ENCODE data around the gene GPS1.
"Not testable (repeated sequence)": the region's sequence is repeated elsewhere in the genome, so short reads cannot be mapped to it uniquely, and the experiment has no call there.

GPS1 gene

GRCh38 chr17:82029990-82030469 lies 21.7 kb upstream of the GPS1 start:
- no peak for DNase-seq

- DNase-seq = peak; percentile 60
These were observed 21.0 kb upstream of the GPS1 start for GRCh38 chr17:82030470-82031302.

- no peak for DNase-seq
These were observed 20.3 kb upstream of the GPS1 start, which contains the start of gene RAC3 for GRCh38 chr17:82031303-82031884. RAC3 (plus strand) TSS chr17:82031678; CDS start chr17:82031762, 84 bp downstream.

GRCh38 chr17:82031885-82032627 lies 19.6 kb upstream of the GPS1 start:
- DNase-seq = peak; percentile 14

GRCh38 chr17:82033359-82034085 lies 18.2 kb upstream of the GPS1 start:
- no peak for DNase-seq

- no peak for DNase-seq
These were observed 17.2 kb upstream of the GPS1 start for GRCh38 chr17:82034371-82035011.

GRCh38 chr17:82035488-82035887 lies 16.2 kb upstream of the GPS1 start:
- DNase-seq = no peak

- DNase-seq = no peak
These were observed 15.6 kb upstream of the GPS1 start for GRCh38 chr17:82035956-82036633.

GRCh38 chr17:82036634-82037091 lies 15.0 kb upstream of the GPS1 start:
- no peak for DNase-seq

GRCh38 chr17:82037092-82037888 lies 14.4 kb upstream of the GPS1 start, which contains the start of gene DCXR:
DCXR (minus strand) TSS chr17:82037697; CDS start chr17:82037682, 15 bp downstream.
- peak; percentile 88 for DNase-seq

GRCh38 chr17:82037889-82038195 lies 13.9 kb upstream of the GPS1 start:
- no peak for DNase-seq

- DNase-seq = not testable (repeated sequence)
These were observed 12.8 kb upstream of the GPS1 start for GRCh38 chr17:82038796-82039409.

- DNase-seq = no peak
These were observed 11.9 kb upstream of the GPS1 start for GRCh38 chr17:82039695-82040299.

- DNase-seq = no peak
These were observed 10.4 kb upstream of the GPS1 start for GRCh38 chr17:82041144-82041814.

GRCh38 chr17:82042649-82043048 lies 9.0 kb upstream of the GPS1 start:
- DNase-seq = no peak

- no peak for DNase-seq
These were observed 8.2 kb upstream of the GPS1 start for GRCh38 chr17:82043507-82043906.

- DNase-seq = no peak
These were observed 5.7 kb upstream of the GPS1 start for GRCh38 chr17:82045936-82046484.

- no peak for DNase-seq
These were observed 4.8 kb upstream of the GPS1 start for GRCh38 chr17:82046903-82047302.

- no peak for DNase-seq
These were observed 4.3 kb upstream of the GPS1 start for GRCh38 chr17:82047379-82047778.
